Urinary bladder (tissue), 4 donors: ENCODE data around the gene KDM8. TPM values are rescaled to one million over a fixed set of nuclear protein-coding genes. Genes with fewer than 3 reads are reported as not detected.

ENCODE experiments used
- DNase-seq: peaks from one replicate; pipeline ENCODE4 v3.0.0-alpha.2; 2015; ENCODE audit errors: extremely low spot score
- H3K27ac ChIP-seq: one replicate; pipeline ENCODE4 v1.5.1; 2013; ENCODE audit warnings: low read depth, mild to moderate bottlenecking, moderate library complexity
- H3K36me3 ChIP-seq: one replicate; pipeline ENCODE4 v1.6.1; 2013; ENCODE audit warnings: mild to moderate bottlenecking, moderate library complexity; ENCODE audit not compliant: insufficient read depth
- H3K4me1 ChIP-seq: one replicate; pipeline ENCODE4 v1.6.1; 2013; ENCODE audit warnings: mild to moderate bottlenecking, moderate library complexity; ENCODE audit not compliant: insufficient read depth
- H3K4me3 ChIP-seq: one replicate; pipeline ENCODE4 v1.5.1; 2013; ENCODE audit warnings: low read depth, low read length
- WGBS: extraction: QIAGEN DNeasy Blood & Tissue Kit; methylation state at CpG from one replicate; pipeline ENCODE4 v1.1.7; 2013; 5-methylcytosine and 5-hydroxymethylcytosine counted together
- polyA plus RNA-seq: library from polyadenylated mRNA; stranded (reverse); fragments of 200-250 nt; gene quantifications from one replicate; pipeline ENCODE4 v1.2.3, GENCODE V29; 2013
- total RNA-seq: library from RNA; depleted of rRNA; stranded (reverse); fragments of >200 nt; gene quantifications from one replicate; pipeline ENCODE4 v1.2.3, GENCODE V29; 2014
- donor health status: healthy with polysubstance abuse.
- donor health status: healthy.

The KDM8 gene
- total and polyA plus RNA-seq, 2 donors: 3.3 to 4.4 TPM

GRCh38 chr16:27224271-27224737 lies 21.0 kb downstream of the KDM8 start:
- no peaks in the 10 kb centered on the region for H3K36me3 ChIP-seq
- whole genome bisulfite sequencing: 97% methylated on average over 14 of the region's 14 CpGs
- H3K4me1 ChIP-seq: no peaks in the 10 kb centered on the region
- no peak for DNase-seq
- no peak overlapping the region for H3K4me3 ChIP-seq
- no peak overlapping the region for H3K27ac ChIP-seq

- no peak for DNase-seq
- no peak overlapping the region for H3K27ac ChIP-seq
- no peak overlapping the region for H3K4me3 ChIP-seq
- H3K4me1 ChIP-seq: no peaks in the 10 kb centered on the region
- WGBS: 89% methylated on average over 19 of the region's 19 CpGs
- no peaks in the 10 kb centered on the region for H3K36me3 ChIP-seq
These were observed 21.5 kb downstream of the KDM8 start for GRCh38 chr16:27224741-27225300.

GRCh38 chr16:27225536-27226360 lies 22.4 kb downstream of the KDM8 start:
- H3K4me1 ChIP-seq: no peaks in the 10 kb centered on the region
- WGBS: 82% methylated on average over 27 of the region's 27 CpGs

GRCh38 chr16:27226476-27226875 lies 23.1 kb downstream of the KDM8 start:
- Histone ChIP-seq H3K4me1 (no peaks in the 10 kb centered on the region), H3K36me3 (no peaks in the 10 kb centered on the region), H3K27ac (no peak overlapping the region), H3K4me3 (no peak overlapping the region)
- no peak for DNase-seq
- WGBS: 87% methylated on average over 20 of the region's 20 CpGs

More at GRCh38 chr16:27225536-27226360, 22.4 kb downstream of the KDM8 start:
- no peak for DNase-seq
- no peak overlapping the region for H3K27ac ChIP-seq
- no peak overlapping the region for H3K4me3 ChIP-seq
- no peaks in the 10 kb centered on the region for H3K36me3 ChIP-seq

GRCh38 chr16:27226976-27227705 lies 23.8 kb downstream of the KDM8 start:
- Histone ChIP-seq H3K27ac (no peak overlapping the region), H3K36me3 (no peaks in the 10 kb centered on the region), H3K4me3 (no peak overlapping the region), H3K4me1 (no peaks in the 10 kb centered on the region)
- no peak for DNase-seq
- 94% methylated on average over 16 of the region's 16 CpGs for WGBS

- no peak overlapping the region for H3K4me3 ChIP-seq
- no peak overlapping the region for H3K27ac ChIP-seq
- H3K4me1 ChIP-seq: no peaks in the 10 kb centered on the region
- WGBS: 94% methylated on average over 12 of the region's 12 CpGs
- DNase-seq: no peak
- H3K36me3 ChIP-seq: no peaks in the 10 kb centered on the region
These were observed 24.7 kb downstream of the KDM8 start for GRCh38 chr16:27228045-27228444.

- H3K27ac ChIP-seq: no peak overlapping the region
- no peaks in the 10 kb centered on the region for H3K4me1 ChIP-seq
- H3K4me3 ChIP-seq: no peak overlapping the region
- DNase-seq: no peak
- H3K36me3 ChIP-seq: no peaks in the 10 kb centered on the region
- WGBS: 90% methylated on average over 21 of the region's 21 CpGs
These were observed 25.5 kb downstream of the KDM8 start for GRCh38 chr16:27228621-27229501.

- H3K27ac ChIP-seq: no peak overlapping the region
- no peak for DNase-seq
- H3K36me3 ChIP-seq: no peaks in the 10 kb centered on the region
- no peak overlapping the region for H3K4me3 ChIP-seq
- 94% methylated on average over 18 of the region's 18 CpGs for WGBS
- no peaks in the 10 kb centered on the region for H3K4me1 ChIP-seq
These were observed 26.7 kb downstream of the KDM8 start for GRCh38 chr16:27229891-27230470.

- Histone ChIP-seq H3K4me1 (no peaks in the 10 kb centered on the region), H3K4me3 (no peak overlapping the region), H3K27ac (no peak overlapping the region), H3K36me3 (no peaks in the 10 kb centered on the region)
- WGBS: 89% methylated on average over 16 of the region's 16 CpGs
- DNase-seq: no peak
These were observed 27.3 kb downstream of the KDM8 start for GRCh38 chr16:27230562-27231001.

GRCh38 chr16:27231692-27232060 lies 28.4 kb downstream of the KDM8 start:
- Histone ChIP-seq H3K36me3 (no peaks in the 10 kb centered on the region), H3K4me1 (no peaks in the 10 kb centered on the region), H3K27ac (no peak overlapping the region), H3K4me3 (no peak overlapping the region)
- DNase-seq: no peak
- 90% methylated on average over 8 of the region's 8 CpGs for WGBS

GRCh38 chr16:27232061-27232900 lies 29.0 kb downstream of the KDM8 start:
- H3K27ac ChIP-seq: no peak overlapping the region
- DNase-seq: no peak
- WGBS: 83% methylated on average over 26 of the region's 26 CpGs

GRCh38 chr16:27232901-27233625 lies 29.7 kb downstream of the KDM8 start:
- H3K27ac ChIP-seq: no peak overlapping the region
- no peak overlapping the region for H3K4me3 ChIP-seq
- no peaks in the 10 kb centered on the region for H3K36me3 ChIP-seq
- WGBS: 89% methylated on average over 13 of the region's 13 CpGs
- DNase-seq: no peak
- peaks cover 1% of the 10 kb centered on the region for H3K4me1 ChIP-seq

More at GRCh38 chr16:27232061-27232900, 29.0 kb downstream of the KDM8 start:
- no peaks in the 10 kb centered on the region for H3K4me1 ChIP-seq
- no peaks in the 10 kb centered on the region for H3K36me3 ChIP-seq
- no peak overlapping the region for H3K4me3 ChIP-seq
